Measurements from ENCODE around the gene KCNAB3.

KCNAB3 gene

GRCh38 chr17:7940743-7941142 lies 11.1 kb upstream of the KCNAB3 start:
- DNase-seq (ENCODE audit: low read depth), result no peak

GRCh38 chr17:7940034-7940433 lies 10.4 kb upstream of the KCNAB3 start:
- no peak for DNase-seq (ENCODE audit: low read depth)

- DNase-seq (ENCODE audit: low read depth), result no peak
Observed at GRCh38 chr17:7935859-7936258, 6.2 kb upstream of the KCNAB3 start.

- no peak for DNase-seq (ENCODE audit: low read depth)
Observed at GRCh38 chr17:7932949-7933348, 3.3 kb upstream of the KCNAB3 start.

- no peak for DNase-seq (ENCODE audit: low read depth)
Observed at GRCh38 chr17:7932483-7932891, 2.8 kb upstream of the KCNAB3 start.

GRCh38 chr17:7931709-7932482 lies 2.2 kb upstream of the KCNAB3 start, which contains the start of the genes CNTROB and TRAPPC1:
Gene CNTROB, plus strand, starts transcription at chr17:7932206. Its CDS starts 874 bp downstream, at chr17:7933080.
Gene TRAPPC1, minus strand, starts transcription at chr17:7931946. Its CDS starts 117 bp downstream, at chr17:7931829.
- peak; percentile 99 for DNase-seq (ENCODE audit: low read depth)

GRCh38 chr17:7930841-7931631 lies 1.4 kb upstream of the KCNAB3 start:
- no peak for DNase-seq (ENCODE audit: low read depth)

GRCh38 chr17:7927596-7927995 lies 2.1 kb downstream of the KCNAB3 start:
- DNase-seq (ENCODE audit: low read depth), result no peak

GRCh38 chr17:7922845-7923628 lies 6.6 kb downstream of the KCNAB3 start:
- DNase-seq (ENCODE audit: low read depth), result peak; percentile 69

GRCh38 chr17:7922269-7922844 lies 7.3 kb downstream of the KCNAB3 start:
- DNase-seq (ENCODE audit: low read depth), result no peak

GRCh38 chr17:7916808-7917207 lies 12.8 kb downstream of the KCNAB3 start:
- no peak for DNase-seq (ENCODE audit: low read depth)

GRCh38 chr17:7916385-7916682 lies 13.3 kb downstream of the KCNAB3 start:
- no peak for DNase-seq (ENCODE audit: low read depth)

- DNase-seq (ENCODE audit: low read depth), result peak; percentile 76
Observed at GRCh38 chr17:7915611-7916384, 13.9 kb downstream of the KCNAB3 start, which contains the start of gene RNF227. Gene RNF227, minus strand, starts transcription at chr17:7916289. Its CDS starts 94 bp downstream, at chr17:7916195.

GRCh38 chr17:7915179-7915610 lies 14.5 kb downstream of the KCNAB3 start:
- no peak for DNase-seq (ENCODE audit: low read depth)

GRCh38 chr17:7912927-7913524 lies 16.6 kb downstream of the KCNAB3 start:
- DNase-seq (ENCODE audit: low read depth), result no peak

GRCh38 chr17:7911116-7911515 lies 18.5 kb downstream of the KCNAB3 start:
- no peak for DNase-seq (ENCODE audit: low read depth)

GRCh38 chr17:7910711-7911110 lies 18.9 kb downstream of the KCNAB3 start:
- no peak for DNase-seq (ENCODE audit: low read depth)

- DNase-seq (ENCODE audit: low read depth), result no peak
Observed at GRCh38 chr17:7910281-7910680, 19.4 kb downstream of the KCNAB3 start.

GRCh38 chr17:7909089-7909488 lies 20.6 kb downstream of the KCNAB3 start:
- no peak for DNase-seq (ENCODE audit: low read depth)

GRCh38 chr17:7903154-7904103 lies 26.2 kb downstream of the KCNAB3 start:
- no peak for DNase-seq (ENCODE audit: low read depth)
